Activated CD4-positive, alpha-beta memory T cell treated with anti-CD3 and anti-CD28 coated beads for 36 hours (primary cell): ENCODE results near the gene GRIK3. TPM values are rescaled to one million over a fixed set of nuclear protein-coding genes. Genes with fewer than 3 reads are reported as not detected.
"Not testable (repeated sequence)": the region's sequence is repeated elsewhere in the genome, so short reads cannot be mapped to it uniquely, and the experiment has no call there.

Source experiments
- CTCF ChIA-PET: fragments of 350-600 bp; sonication (Branson Sonifier 250); formaldehyde crosslinking; loops from one replicate; lab custom pipeline; 2021; ENCODE audit warnings: antibody characterized with exemption, inconsistent platforms; lab: Charles Lee
- POLR2A ChIA-PET: fragments of 350-600 bp; sonication (Branson Sonifier 250); formaldehyde crosslinking; loops from one replicate; lab custom pipeline; 2021; ENCODE audit warnings: antibody characterized with exemption; lab: Charles Lee
- DNase-seq: peaks from one replicate; pipeline ENCODE4 v3.0.0-alpha.2; 2020
- H3K27ac Mint-ChIP-seq: one replicate; pipeline ENCODE4 v1.8.0; 2021; ENCODE audit warnings: mixed read lengths
- H3K27me3 Mint-ChIP-seq: one replicate; pipeline ENCODE4 v1.8.0; 2021; ENCODE audit warnings: mixed read lengths
- H3K36me3 Mint-ChIP-seq: one replicate; pipeline ENCODE4 v1.8.0; 2021; ENCODE audit warnings: mixed read lengths
- H3K4me1 Mint-ChIP-seq: one replicate; pipeline ENCODE4 v1.8.0; 2021; ENCODE audit warnings: low read depth, mixed read lengths
- H3K4me3 Mint-ChIP-seq: one replicate; pipeline ENCODE4 v1.8.0; 2021; ENCODE audit warnings: mild to moderate bottlenecking, mixed read lengths
- H3K9me3 Mint-ChIP-seq: one replicate; pipeline ENCODE4 v1.8.0; 2021; ENCODE audit warnings: mixed read lengths
- intact Hi-C: fragments of 100-400 bp; cut with micrococcal nuclease; formaldehyde crosslinking; loops from one replicate; pipeline ENCODE4 v1.15.1; 2023
- total RNA-seq, 2 experiments: library from RNA; stranded (reverse); gene quantifications; one replicate each; pipeline ENCODE4 v1.2.3, GENCODE V29; 2021

The GRIK3 gene
- total RNA-seq, 2 experiments from 2014 or later: not detected

DNA sequence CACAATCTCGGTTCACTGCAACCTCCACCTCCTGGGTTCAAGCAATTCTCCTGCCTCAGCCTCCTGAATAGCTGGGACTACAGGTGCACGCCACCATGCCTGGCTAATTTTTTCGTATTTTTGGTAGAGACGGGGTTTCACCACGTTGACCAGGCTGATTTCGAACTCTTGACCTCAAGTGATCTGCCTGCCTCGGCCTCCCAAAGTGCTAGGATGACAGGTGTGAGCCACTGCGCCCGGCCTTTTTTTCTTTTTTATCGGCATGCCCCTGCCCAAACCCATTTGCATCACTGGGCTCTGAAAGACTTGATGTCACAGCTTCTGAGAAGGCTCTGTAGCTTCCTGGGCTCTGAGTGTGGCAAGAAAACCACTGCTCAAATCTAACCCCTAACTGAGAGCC is 125.0 kb downstream of the GRIK3 start:
- POLR2A ChIA-PET: interaction anchor here (1.1 kb wide), 1 partner anchor 35 kb away, joined by 3 read pairs; no protein-coding TSS in a partner anchor
- peaks cover 11% of the 10 kb centered on the region for H3K27me3 Mint-ChIP-seq
- H3K27ac Mint-ChIP-seq, CTCF ChIA-PET, DNase-seq, H3K4me3 Mint-ChIP-seq, H3K9me3 Mint-ChIP-seq, intact Hi-C loops, H3K4me1 Mint-ChIP-seq, H3K36me3 Mint-ChIP-seq: not testable (repeated sequence)

DNA sequence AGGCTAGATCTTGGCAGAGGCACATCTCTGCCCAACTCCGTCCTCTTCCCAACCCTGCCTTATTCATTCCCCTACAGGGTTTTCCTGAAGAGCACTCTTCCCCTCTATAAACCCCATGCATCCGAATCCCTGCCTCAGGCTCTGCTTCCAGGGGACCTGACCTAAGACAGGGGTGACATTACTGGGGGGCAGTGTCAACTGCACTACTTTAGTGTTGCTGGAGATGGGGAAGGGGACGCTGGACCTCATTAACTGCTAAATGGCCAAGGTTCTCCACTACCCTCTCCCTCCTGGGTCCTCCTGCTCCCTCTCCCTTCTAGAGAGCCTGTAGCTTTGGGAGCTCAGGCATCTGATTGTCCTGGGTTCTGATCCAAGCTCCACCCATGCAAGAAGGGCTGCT is 126.2 kb downstream of the GRIK3 start:
- no peak overlapping the region for H3K27ac Mint-ChIP-seq
- CTCF ChIA-PET: no interaction called here

DNA sequence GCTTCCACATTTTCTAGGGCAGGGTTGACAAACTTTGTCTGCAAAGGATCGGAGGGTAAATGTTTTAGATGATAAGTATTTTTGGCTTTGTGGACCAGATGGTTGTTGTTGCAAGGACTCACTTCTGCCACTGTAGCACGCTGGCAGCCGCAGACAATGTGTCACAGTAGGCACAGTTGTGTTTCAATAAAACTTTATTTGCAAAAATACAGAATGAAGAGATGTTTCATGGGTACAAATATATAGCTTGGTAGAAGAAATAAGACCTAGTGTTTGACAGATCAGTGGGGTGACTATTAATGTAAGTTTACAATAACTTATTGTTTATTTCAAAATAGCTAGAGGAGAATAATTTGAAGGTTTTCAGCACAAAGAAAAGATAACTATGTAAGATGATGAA is 127.8 kb downstream of the GRIK3 start:
- Mint-ChIP-seq H3K4me1 (no peaks in the 10 kb centered on the region), H3K27me3 (peaks cover 14% of the 10 kb centered on the region), H3K36me3 (no peaks in the 10 kb centered on the region), H3K27ac (no peak overlapping the region), H3K9me3 (no peaks in the 10 kb centered on the region), H3K4me3 (no peak overlapping the region)
- intact Hi-C loops: no loop called here
- ChIA-PET POLR2A (no interaction called here), CTCF (no interaction called here)
- no peak for DNase-seq

More for the DNA sequence above, 126.2 kb downstream of the GRIK3 start:
- H3K27me3 Mint-ChIP-seq: peaks cover 15% of the 10 kb centered on the region
- POLR2A ChIA-PET: no interaction called here
- H3K4me3 Mint-ChIP-seq: no peak overlapping the region
- intact Hi-C loops: no loop called here
- H3K4me1 Mint-ChIP-seq: no peaks in the 10 kb centered on the region
- no peaks in the 10 kb centered on the region for H3K36me3 Mint-ChIP-seq
- H3K9me3 Mint-ChIP-seq: no peaks in the 10 kb centered on the region
- DNase-seq: no peak

DNA sequence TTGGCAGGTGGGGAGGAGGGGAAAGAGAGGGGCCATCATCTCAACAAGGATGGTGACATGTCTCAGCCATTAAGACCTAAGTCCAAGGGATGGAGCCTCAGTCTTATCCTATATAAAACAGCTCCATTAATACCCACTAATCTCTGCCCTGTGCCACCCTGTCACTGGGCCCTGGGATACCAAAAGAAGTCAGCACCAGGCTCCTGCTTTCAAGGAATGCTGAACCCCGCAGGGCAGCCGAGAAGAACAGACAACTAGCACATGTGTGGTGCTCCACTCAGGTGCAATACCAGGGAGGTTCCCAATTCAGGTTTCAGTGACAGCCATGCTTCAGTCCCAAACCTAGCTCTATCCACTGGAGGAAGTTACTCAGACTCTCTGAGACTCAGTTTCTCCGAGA is 128.4 kb downstream of the GRIK3 start:
- DNase-seq: no peak
- intact Hi-C loops: no loop called here
- Mint-ChIP-seq H3K27ac (no peak overlapping the region), H3K36me3 (no peaks in the 10 kb centered on the region), H3K27me3 (peaks cover 12% of the 10 kb centered on the region), H3K9me3 (no peaks in the 10 kb centered on the region), H3K4me1 (no peaks in the 10 kb centered on the region), H3K4me3 (no peak overlapping the region)
- ChIA-PET POLR2A (no interaction called here), CTCF (no interaction called here)

DNA sequence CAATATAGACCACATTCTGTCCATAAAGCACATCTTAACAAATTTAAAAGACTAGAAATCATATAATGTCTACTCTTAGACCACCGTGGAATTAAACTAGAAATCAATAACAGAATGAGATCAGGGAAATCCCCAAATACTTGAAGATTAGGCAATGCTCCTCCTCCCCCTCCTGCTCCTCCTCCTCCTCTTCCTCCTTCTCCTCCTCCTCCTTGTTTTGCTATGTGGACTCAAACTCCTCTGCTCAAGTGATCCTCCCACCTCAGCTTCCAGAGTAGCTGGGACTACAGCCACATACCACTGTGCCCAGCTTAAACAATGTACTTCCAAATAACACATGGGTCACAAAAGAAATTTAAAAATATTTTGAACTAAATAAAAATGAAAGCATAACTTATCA is 134.2 kb downstream of the GRIK3 start:
- peaks cover 12% of the 10 kb centered on the region for H3K27me3 Mint-ChIP-seq
- ChIA-PET POLR2A (no interaction called here), CTCF (interaction anchor here (1.5 kb wide), 1 partner anchor 36 kb away, joined by 3 read pairs; no protein-coding TSS in a partner anchor)
- intact Hi-C loops: no loop called here
- H3K36me3 Mint-ChIP-seq: no peaks in the 10 kb centered on the region
- no peak overlapping the region for H3K27ac Mint-ChIP-seq
- no peaks in the 10 kb centered on the region for H3K4me1 Mint-ChIP-seq
- no peak overlapping the region for H3K4me3 Mint-ChIP-seq
- no peak for DNase-seq
- no peaks in the 10 kb centered on the region for H3K9me3 Mint-ChIP-seq

DNA sequence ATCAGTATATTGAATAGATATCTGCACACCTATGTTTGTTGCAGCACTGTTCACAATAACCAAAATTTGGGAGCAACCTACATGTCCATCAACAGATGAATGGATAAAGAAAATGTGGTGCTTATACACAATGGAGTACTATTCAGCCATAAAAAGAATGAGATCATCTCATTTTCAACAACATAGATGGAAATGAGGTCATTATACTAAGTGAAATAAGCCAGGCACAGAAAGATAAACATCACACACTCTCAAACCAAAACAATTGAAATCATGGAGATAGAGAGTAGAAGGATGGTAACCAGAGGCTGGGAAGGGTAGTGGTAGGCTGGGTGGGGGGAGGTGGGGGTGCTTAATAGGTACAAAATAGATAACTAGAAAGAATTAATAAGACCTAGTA is 136.5 kb downstream of the GRIK3 start:
- H3K4me1 Mint-ChIP-seq, intact Hi-C loops, DNase-seq, H3K27ac Mint-ChIP-seq, H3K4me3 Mint-ChIP-seq, POLR2A ChIA-PET, H3K36me3 Mint-ChIP-seq, H3K27me3 Mint-ChIP-seq, H3K9me3 Mint-ChIP-seq, CTCF ChIA-PET: not testable (repeated sequence)

GRCh38 chr1:36894824-36895223 is 139.5 kb downstream of the GRIK3 start:
- H3K36me3 Mint-ChIP-seq: no peaks in the 10 kb centered on the region
- CTCF ChIA-PET: interaction anchor here (0.6 kb wide), 1 partner anchor 1940 kb away, joined by 3 read pairs; no protein-coding TSS in a partner anchor
- H3K27ac Mint-ChIP-seq: no peak overlapping the region
- DNase-seq: no peak
- POLR2A ChIA-PET: no interaction called here
- no peak overlapping the region for H3K4me3 Mint-ChIP-seq
- H3K4me1 Mint-ChIP-seq: no peaks in the 10 kb centered on the region
- H3K27me3 Mint-ChIP-seq: peaks cover 4% of the 10 kb centered on the region
- intact Hi-C loops: no loop called here
- H3K9me3 Mint-ChIP-seq: no peaks in the 10 kb centered on the region

DNA sequence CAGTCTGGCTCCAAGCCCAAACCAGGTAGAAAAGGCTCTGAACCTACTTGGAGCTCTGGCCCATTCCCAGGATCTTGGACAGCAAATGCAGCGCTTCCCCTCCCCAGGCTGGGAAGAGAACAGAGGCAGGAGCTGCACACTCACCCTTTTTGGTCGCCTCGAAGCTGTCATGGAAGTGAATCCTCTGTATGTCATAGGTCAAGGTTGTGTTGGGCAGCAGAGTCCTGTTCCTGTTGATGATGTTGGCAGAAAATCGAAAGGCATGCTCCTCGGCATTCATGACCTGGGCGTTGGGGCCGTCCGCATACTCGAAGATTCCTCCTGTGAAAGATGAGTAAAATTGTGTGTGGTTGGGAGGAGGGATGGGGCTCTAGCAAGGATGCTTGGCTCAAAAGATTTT is 143.5 kb downstream of the GRIK3 start:
- H3K27me3 Mint-ChIP-seq: peaks cover 7% of the 10 kb centered on the region
- intact Hi-C loops: no loop called here
- POLR2A ChIA-PET: no interaction called here
- no peaks in the 10 kb centered on the region for H3K4me1 Mint-ChIP-seq
- H3K4me3 Mint-ChIP-seq: no peak overlapping the region
- no peak overlapping the region for H3K27ac Mint-ChIP-seq
- no peaks in the 10 kb centered on the region for H3K9me3 Mint-ChIP-seq
- H3K36me3 Mint-ChIP-seq: no peaks in the 10 kb centered on the region
- DNase-seq: no peak
- CTCF ChIA-PET: no interaction called here

- Mint-ChIP-seq H3K27ac (no peak overlapping the region), H3K9me3 (no peaks in the 10 kb centered on the region), H3K36me3 (no peaks in the 10 kb centered on the region), H3K4me1 (no peaks in the 10 kb centered on the region), H3K4me3 (no peak overlapping the region), H3K27me3 (peaks cover 7% of the 10 kb centered on the region)
- DNase-seq: no peak
- ChIA-PET POLR2A (no interaction called here), CTCF (no interaction called here)
- intact Hi-C loops: no loop called here
Measured at GRCh38 chr1:36889478-36890226, 144.7 kb downstream of the GRIK3 start.

GRCh38 chr1:36888811-36889477 is 145.4 kb downstream of the GRIK3 start:
- H3K4me1 Mint-ChIP-seq: no peaks in the 10 kb centered on the region
- ChIA-PET POLR2A (no interaction called here), CTCF (interaction anchor here (0.9 kb wide), 1 partner anchor 546 kb away, joined by 3 read pairs; no protein-coding TSS in a partner anchor)
- H3K36me3 Mint-ChIP-seq: no peaks in the 10 kb centered on the region
- H3K4me3 Mint-ChIP-seq: no peak overlapping the region
- intact Hi-C loops: no loop called here
- H3K9me3 Mint-ChIP-seq: no peaks in the 10 kb centered on the region
- H3K27ac Mint-ChIP-seq: no peak overlapping the region
- no peak for DNase-seq
- H3K27me3 Mint-ChIP-seq: peaks cover 7% of the 10 kb centered on the region

- no peaks in the 10 kb centered on the region for H3K36me3 Mint-ChIP-seq
- intact Hi-C loops: no loop called here
- H3K4me3 Mint-ChIP-seq: no peak overlapping the region
- ChIA-PET CTCF (no interaction called here), POLR2A (no interaction called here)
- H3K27ac Mint-ChIP-seq: no peak overlapping the region
- H3K4me1 Mint-ChIP-seq: no peaks in the 10 kb centered on the region
- no peaks in the 10 kb centered on the region for H3K9me3 Mint-ChIP-seq
- DNase-seq: no peak
- peaks cover 14% of the 10 kb centered on the region for H3K27me3 Mint-ChIP-seq
Measured at GRCh38 chr1:36885540-36886357, 148.6 kb downstream of the GRIK3 start.

GRCh38 chr1:36884801-36885200 is 149.5 kb downstream of the GRIK3 start:
- no peaks in the 10 kb centered on the region for H3K4me1 Mint-ChIP-seq
- no peaks in the 10 kb centered on the region for H3K9me3 Mint-ChIP-seq
- H3K4me3 Mint-ChIP-seq: no peak overlapping the region
- intact Hi-C loops: no loop called here
- peaks cover 12% of the 10 kb centered on the region for H3K27me3 Mint-ChIP-seq
- H3K27ac Mint-ChIP-seq: no peak overlapping the region
- CTCF ChIA-PET: no interaction called here
- POLR2A ChIA-PET: no interaction called here
- DNase-seq: no peak
- no peaks in the 10 kb centered on the region for H3K36me3 Mint-ChIP-seq
